ENCODE results near the gene OR4D11.
"Not testable (repeated sequence)": the region's sequence is repeated elsewhere in the genome, so short reads cannot be mapped to it uniquely, and the experiment has no call there.

The OR4D11 gene
- total RNA-seq: 0 reads per million in 2 experiments

DNA sequence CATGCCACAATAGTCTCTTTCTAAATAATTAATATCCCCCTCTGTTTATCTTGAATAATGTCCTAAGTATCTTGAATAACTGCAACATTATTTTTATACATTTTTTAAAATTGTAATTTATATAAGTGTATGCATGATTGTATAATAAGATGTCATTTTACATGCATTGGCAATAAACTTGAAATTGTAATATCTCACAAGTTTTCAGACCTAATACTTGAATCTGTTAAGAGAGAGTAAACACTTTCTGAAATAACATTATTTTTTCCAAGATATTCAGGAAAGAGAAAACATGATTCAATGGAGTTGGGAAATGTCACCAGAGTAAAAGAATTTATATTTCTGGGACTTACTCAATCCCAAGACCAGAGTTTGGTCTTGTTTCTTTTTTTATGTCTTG, at the start of gene OR4D11:
TSS of gene OR4D11 (plus strand) at position 301 of the 400 bp plus-strand sequence. CDS start at position 301, 0 bp downstream.
- no peak for DNase-seq (ENCODE audit: low read depth)

DNA sequence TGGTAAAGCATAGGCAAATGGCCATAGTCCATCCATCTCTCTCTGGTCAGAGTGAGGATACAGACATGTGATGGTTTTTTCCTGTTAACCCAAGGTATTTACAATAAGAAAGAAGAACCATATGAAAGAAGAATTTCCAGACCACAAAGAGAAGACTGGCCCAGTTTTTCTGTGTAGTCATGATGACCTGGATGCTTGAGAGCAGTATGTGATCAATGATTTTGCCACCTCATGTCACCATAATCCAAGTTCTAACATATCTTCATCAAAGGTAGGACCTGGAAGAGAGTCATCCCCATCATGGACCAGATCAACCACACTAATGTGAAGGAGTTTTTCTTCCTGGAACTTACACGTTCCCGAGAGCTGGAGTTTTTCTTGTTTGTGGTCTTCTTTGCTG, 46.7 kb upstream of the OR4D11 start, which contains the start of gene OR4D6:
TSS of gene OR4D6 (plus strand) at position 301 of the 400 bp plus-strand sequence. CDS start at position 301, 0 bp downstream.
- no peak for DNase-seq (ENCODE audit: low read depth)

DNA sequence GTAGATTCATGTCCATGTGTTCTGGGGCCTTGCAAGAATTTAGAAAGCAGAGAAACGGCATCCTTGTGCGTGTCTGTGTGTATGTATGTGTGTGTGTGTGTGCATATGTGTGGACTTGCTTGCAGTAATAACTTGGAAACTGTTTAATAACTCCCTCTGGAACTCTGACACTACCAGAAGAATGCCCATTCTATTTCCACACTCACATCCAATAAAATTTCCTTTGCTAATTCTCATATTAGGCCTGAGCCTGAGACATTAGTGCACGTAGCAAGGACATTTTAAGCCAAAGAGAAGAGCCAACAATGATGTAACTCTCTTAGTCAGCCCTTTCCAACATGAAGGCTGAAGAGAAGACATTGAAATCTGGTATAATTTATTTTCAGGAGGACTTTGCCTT, 43.5 kb upstream of the OR4D11 start:
- DNase-seq (ENCODE audit: low read depth): no peak

DNA sequence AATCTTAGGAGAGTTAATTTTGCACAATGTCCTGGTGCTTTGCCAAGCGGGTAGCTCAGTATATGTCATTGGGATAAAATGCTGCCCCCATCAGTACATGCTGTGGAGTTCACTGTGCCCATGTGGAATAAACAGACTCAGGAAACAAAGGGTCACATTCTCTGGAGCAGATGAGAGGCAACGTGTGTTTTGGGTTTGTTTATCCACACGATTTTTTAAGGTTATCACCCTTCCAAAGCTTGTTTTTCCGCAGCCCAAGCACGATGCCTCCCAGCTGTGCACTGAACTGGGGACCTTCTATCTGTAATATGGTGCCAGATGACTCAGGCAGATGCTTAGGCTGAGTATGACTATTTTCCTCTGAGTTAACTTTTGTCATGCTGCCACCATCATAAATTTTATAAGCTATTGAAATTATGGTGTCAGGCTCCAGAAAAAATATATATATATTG, 40.2 kb upstream of the OR4D11 start:
- DNase-seq (ENCODE audit: low read depth): no peak

DNA sequence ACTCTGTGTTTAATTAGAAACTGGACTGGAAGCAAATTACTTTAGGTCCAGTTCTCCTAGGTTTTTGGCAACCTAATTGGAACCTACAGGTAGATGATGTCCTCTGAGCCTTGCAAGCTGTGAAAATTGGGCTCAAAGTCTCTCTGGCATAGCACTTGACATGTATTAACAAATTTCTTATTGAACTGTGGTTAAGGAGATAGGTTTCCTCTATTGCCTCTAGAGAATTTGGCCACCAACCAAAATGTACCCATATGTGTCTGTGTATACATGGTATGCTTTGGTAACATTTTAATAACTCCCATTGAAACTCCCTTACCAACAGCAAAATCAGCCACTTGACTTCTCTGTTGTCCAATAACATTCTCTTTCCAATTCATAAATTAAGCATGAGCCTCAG, 30.4 kb upstream of the OR4D11 start, which contains the start of gene OR4D10:
TSS of gene OR4D10 (plus strand) at position 301 of the 400 bp plus-strand sequence. CDS start 4,115 bp downstream, outside the sequence.
- DNase-seq (ENCODE audit: low read depth): no peak

DNA sequence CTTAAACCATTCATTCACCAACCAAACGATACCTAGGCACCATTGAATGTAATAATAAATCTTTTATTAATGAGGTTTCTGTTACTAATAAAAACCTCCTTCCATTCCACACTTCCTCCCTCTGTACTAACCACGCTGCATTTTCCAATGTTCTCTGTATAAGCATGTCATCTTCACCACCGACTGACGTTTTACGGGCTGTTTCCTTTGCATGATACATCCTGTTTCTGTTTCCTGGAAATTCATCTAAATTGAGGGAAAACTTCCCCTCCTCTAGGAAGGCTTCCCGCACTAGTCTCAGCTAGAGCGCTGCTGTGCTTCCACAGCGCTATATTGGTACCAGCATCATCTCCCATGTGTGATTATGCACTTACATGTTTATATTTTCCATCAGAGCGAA, 28.2 kb upstream of the OR4D11 start:
- DNase-seq (ENCODE audit: low read depth): no peak

DNA sequence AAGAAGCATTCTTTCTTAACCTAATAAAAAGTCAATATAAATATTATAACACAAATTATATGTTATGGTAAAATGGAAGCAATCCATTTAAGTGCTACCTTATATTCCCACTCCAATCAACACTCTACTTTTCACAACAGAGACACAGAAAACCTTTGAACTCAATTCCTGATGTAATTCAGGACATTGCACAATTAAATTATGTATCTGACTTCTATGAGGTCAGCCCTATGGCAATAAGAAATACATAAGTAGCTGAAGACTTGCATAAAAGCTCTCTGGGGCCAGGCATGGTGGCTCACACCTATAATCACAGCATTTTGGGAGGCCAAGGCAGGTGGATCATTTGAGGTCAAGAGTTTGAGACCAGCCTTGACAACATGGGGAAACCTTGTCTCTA, 23.5 kb upstream of the OR4D11 start:
- no peak for DNase-seq (ENCODE audit: low read depth)

DNA sequence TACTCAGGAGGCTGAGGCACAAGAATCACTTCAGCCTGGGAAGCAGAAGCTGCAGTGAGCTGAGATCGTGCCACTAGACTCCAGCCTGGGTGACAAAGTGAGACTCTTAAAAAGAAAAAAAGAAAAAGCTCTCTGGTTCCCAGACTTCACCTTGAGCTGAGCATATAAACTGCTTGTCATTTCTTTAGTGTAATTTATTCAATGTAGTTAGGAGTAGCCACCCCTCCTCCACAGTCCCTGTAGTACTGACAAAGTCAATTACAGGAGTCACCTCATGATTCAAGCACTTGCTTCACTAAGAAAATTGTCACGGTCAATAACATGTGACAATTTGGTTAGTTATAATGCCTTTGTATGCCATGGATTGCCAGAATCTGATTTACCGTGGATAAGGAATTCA, 23.0 kb upstream of the OR4D11 start:
- DNase-seq (ENCODE audit: low read depth): no peak

DNA sequence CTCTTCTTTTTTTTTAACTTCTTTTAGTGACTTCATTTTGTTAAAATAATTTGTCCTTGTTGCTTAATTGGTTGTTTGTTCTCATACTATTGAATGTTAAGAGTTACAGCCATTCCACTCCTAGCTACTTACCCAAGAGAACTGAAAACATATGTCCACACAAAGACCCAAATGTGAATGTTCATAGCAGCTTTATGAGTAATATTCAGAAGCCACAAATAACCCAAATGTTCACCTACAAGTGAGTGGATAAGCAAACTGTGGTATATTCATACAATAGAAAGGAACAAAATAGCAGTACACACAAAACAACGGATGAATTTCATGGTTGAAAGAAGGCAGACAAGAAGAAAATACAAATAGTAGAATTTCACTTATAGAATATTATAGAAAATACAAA, 1.4 kb upstream of the OR4D11 start:
- no peak for DNase-seq (ENCODE audit: low read depth)

DNA sequence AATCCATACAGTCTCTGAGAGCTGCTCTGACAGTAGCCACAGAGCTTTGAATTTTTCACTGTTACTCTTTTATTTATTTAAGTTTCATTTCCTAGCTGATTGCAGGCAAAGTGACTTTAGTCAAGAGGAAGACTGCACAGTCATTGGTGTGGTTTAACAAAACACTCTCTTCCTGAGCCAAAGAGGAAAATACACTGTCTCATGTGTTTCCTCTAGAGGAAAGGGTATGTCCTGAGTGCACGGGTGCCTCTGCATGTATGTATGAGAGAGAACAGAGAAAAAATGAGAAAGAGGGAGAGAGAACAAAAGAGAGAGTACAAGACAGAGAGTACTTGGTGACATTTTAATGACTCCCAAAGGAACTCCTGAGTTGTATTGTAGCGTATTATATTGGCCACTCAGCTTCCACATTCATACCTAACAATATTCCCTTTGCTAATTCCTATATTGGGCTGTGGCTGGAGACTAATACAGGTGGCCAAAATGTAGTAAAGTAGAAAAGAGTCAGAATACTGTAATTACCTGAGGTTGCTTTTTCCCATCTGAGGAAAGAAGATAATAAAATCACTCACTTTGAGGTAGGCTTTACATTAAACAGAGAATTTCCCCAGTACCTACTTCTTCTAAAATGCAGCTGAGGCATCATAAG, 7.7 kb downstream of the OR4D11 start, which contains the start of gene OR4D9:
TSS of gene OR4D9 (plus strand) at position 599 of the 649 bp plus-strand sequence. CDS start 3,374 bp downstream, outside the sequence.
- DNase-seq (ENCODE audit: low read depth): no peak

DNA sequence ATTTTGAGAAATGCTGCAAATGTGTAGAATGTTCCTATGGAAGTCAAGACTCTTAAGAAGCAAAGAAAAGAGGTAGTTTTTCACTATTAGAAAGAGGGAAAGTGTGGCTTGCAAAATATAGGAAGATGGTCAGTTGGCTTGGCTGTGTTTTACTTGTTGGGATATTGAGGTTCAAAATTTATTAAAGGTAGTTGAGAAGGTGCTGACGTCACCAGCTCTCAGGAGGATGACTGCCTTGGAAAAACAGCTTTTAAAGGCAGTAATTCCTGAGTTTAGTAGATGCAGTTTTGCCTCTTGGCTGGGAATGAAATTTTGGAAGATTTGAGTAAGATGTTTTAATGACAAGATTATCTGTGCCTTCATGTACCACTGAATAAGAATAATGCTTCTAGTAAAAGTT, 8.3 kb downstream of the OR4D11 start:
- no peak for DNase-seq (ENCODE audit: low read depth)

DNA sequence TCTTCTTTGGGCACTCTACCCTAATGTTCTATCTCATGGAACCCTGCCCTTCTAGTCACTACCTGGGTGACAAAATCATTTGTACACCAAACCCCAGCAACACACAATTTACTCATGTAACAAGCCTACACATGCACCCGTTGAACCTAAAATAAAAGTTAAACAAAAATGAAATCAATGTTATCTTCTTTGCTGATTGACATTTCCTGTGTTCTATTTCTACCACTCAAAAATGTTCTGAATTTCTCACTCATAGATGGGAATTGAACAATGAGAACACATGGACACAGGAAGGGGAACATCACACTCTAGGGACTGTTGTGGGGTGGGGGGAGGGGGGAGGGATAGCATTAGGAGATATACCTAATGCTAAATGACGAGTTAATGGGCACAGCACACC, 16.8 kb downstream of the OR4D11 start:
- DNase-seq (ENCODE audit: low read depth): not testable (repeated sequence)

DNA sequence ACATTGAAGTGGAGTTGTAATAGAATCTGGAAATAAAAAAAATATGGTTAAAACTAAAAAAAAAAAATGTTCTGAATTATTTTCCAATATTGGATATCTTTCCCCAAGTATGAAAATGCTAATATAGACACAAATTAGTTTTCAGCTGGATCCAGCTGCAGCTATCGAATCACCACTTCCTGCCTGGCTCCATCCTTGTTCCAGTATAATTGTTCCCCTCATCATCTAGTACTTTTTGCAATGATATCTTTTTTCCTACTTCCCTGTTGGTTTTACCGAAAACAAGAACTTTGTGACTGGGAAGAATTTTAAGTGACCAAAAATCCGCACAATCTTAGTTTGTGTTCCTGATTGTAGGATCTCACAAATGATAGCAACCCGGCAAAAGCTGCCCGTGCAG, 17.4 kb downstream of the OR4D11 start:
- no peak for DNase-seq (ENCODE audit: low read depth)

DNA sequence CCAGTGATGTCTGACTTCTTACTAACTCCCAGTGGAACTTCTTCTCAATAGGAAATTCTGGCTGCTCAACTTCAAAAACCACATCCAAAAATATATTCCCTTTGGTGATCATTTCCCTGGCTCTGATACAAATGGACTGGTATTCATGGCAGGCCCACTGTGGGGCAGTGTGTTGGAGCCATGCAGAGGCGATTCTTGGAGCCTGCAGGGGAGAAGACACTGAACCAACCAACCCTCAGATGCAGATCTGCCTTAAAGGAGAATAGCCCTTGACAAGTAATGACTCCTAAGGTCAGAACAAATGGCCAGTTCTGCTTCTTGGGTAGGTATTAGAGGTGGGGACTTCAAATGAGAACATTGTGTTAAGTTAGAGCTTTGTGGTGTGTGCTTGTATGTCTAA, 20.2 kb downstream of the OR4D11 start:
- DNase-seq (ENCODE audit: low read depth): no peak

DNA sequence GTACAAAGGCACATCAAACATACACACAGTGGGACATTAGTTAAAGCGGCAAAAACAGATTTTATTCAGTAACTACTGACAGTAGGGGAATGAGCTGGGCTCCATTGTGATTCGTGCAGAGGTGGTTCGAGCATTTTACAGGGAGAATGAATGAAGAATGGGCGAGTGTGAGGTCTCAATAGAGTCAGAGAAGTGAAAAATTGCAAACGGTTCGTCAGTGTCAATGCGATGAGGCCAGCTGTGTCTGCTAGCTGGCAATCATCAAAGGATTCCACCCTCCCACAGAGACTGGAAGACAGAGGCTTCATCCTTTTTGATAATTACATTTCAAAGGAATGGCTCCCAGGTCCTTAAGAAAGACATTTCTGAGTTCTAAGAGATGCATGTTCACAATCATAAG, 25.3 kb downstream of the OR4D11 start:
- DNase-seq (ENCODE audit: low read depth): no peak

DNA sequence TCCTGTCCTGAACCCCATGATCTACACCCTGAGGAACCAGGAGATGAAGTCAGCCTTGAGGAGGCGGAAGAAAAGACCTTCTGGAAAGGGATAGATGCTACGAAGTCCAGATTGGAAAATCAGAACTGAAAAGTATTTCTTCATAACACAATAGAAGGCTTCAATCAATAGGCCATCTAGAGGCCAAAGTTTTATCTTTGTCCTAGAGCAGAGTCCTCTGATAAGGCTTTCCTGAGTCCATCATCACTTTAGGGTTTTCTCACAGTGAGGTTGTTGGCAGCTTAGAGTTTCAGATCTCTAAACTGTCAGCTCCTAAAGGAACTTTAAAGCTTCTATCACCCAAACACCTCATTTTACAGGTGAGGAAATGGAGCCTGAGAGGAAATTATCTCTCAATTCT, 29.2 kb downstream of the OR4D11 start:
- no peak for DNase-seq (ENCODE audit: low read depth)

DNA sequence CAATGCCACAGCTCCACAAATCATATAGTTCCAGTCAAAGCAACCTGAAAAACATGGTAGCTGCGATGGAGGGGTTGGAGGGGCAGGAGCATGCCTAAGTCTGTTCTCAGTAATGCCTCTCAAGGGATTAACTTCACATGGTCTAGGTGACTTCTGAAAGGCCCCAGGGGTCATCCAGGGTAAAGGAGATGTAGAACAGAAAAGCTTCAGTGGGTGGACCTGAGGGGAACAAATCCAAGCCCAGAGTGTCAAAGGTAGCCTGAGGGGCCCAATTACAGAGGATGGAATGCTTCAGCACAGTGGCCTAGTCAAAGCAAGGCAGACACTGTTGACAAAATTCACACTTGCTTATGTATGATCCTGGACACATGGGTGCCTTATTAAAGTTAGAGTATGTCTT, 31.3 kb downstream of the OR4D11 start:
- no peak for DNase-seq (ENCODE audit: low read depth)

DNA sequence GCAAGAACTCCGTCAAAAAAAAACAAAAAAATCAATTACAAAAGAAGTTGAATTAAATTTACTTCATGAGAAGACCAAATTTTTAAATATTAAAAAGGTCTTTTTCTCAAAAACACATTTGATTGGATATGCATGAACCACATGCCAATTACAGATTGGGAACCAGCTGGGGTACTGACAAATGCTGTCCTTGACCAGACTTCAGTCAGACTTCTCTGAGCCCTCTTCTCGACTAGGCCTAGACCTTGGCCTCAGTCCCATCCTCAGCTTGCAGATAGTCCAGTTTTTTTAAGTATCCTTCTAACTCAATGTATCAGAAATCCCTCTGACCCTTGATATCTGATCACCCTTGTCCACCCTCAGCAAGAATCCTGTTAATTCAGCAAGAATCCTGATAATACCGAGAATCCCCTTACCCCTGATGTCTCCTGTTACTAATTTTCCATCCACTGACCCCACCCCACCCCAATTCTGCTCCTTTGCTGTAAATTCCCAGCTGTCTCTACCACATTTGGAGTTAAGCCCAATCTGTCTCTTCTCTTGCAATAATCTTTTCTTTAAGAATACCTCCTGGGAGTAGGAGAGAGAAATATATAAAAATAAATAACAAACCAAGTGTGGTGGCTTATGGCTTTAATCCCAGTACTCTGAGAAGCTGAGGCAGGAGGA, 38.9 kb downstream of the OR4D11 start:
- no peak for DNase-seq (ENCODE audit: low read depth)

DNA sequence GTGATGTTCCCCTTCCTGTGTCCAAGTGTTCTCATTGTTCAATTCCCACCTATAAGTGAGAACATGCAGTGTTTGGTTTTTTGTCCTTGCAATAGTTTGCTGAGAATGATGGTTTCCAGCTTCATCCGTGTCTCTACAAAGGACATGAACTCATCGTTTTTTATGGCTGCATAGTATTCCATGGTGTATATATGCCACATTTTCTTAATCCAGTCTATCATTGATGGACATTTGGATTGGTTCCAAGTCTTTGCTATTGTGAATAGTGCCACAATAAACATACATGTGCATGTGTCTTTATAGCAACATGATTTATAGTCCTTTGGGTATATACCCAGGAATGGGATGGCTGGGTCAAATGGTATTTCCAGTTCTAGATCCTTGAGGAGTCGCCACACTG, 40.3 kb downstream of the OR4D11 start:
- not testable (repeated sequence) for DNase-seq (ENCODE audit: low read depth)

DNA sequence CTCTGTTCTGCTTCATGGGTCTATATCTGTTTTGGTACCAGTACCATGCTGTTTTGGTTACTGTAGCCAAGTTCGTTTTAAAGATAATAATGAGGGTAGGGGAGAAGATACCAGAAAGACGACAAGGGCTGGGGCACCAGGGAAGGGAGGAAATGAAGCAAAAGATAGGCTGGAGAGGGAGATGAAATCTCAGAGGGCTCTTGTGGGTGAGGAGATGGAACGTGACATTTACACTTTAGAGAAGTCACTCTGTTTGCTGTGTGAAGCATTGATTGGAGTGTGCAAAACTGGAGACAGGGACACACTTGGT, 41.4 kb downstream of the OR4D11 start:
- DNase-seq (ENCODE audit: low read depth): no peak

DNA sequence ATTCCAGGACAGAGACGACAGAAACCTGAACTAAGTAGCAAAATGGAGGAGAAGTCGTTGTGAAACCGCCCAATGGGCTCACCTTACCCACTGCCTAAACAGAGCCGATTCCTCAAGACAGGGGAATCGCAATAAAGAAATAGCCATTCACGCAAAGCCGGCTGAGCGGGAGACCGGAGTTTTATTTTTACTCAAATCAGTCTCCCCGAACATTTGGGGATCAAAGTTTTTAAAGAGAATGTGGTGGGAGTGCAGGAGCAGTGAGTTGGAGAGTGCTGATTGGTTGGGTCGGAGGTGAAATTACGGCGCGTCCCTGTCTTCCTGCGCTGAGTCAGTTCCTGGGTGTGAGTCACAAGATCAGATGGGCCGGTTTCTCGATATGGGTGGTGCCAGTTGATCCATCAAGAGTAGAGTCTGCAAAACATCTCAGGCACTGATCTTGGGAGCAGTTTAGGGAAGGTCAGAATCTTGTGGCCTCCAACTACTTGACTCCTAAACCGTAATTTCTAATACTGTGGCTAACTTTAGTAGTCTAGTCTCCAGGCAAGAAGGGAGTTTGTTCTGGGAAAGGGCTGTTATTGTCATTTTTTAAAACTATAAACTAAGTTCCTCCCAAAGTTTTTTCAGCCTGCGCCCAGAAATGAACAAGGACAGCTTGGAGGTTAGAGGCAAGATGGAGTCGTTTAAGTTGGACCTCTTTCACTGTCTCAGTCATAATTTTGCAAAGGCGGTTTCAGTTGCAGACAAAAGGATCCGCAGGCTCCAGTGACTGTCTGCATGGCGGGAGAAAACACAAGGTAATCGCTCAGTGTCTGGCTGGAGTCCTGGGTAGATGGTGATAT, 42.0 kb downstream of the OR4D11 start:
- DNase-seq (ENCODE audit: low read depth): no peak

DNA sequence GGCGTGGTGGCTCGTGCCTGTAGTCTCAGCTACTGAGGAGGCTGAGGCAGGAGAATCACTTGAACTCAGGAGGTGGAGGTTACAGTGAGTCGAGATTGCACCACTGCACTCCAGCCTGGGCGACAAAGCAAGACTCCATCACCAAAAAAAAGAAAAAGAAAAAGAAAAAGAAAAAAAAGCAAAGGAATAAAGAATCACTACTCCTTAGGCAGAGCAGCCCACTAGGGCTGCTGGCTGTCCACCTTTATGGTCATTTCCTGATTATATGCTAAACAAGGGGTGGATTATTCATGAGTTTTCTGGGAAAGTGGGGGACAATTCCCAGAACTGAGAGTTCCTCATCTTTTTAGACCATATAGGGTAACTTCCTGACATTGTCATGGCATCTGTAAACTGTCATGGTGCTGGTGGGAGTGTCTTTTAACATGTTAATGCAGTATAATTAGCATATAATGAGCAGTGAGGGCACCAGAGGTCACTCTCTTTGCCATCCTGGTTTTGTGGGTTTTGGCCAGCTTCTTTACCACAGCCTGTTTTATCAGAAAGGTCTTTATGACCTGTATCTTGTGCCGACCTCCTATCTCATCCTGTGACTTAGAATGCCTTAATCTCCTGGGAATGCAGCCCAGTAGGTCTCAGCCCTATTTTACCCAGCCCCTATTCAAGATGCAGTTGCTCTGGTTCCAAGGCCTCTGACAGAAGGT, 44.4 kb downstream of the OR4D11 start:
- not testable (repeated sequence) for DNase-seq (ENCODE audit: low read depth)

Data from T follicular helper cell (primary cell).